Neuronal stem cell (in vitro differentiated cells): ENCODE data around the gene ASAH2B.
A peak's percentile ranks its signal among the peaks of the same experiment; 100 is the strongest.

ENCODE experiments used
- DNase-seq: peaks from one replicate; pipeline ENCODE4 v3.0.0-alpha.2; 2013; ENCODE audit warnings: low spot score
- H2AFZ ChIP-seq: one replicate; pipeline ENCODE4 v1.6.1; 2013; ENCODE audit warnings: mild to moderate bottlenecking, low read length, inconsistent platforms
- H2AK5ac ChIP-seq: 2 replicates; pipeline ENCODE4 v1.6.1; 2013; ENCODE audit warnings: low read depth, mild to moderate bottlenecking, inconsistent platforms, low read length, moderate library complexity, mixed read lengths
- H2BK120ac ChIP-seq: 2 replicates; pipeline ENCODE4 v1.6.1; 2013; ENCODE audit warnings: low read depth, mild to moderate bottlenecking, inconsistent platforms, low read length, moderate library complexity, mixed read lengths
- H2BK12ac ChIP-seq: one replicate; pipeline ENCODE4 v1.6.1; 2013; ENCODE audit warnings: low read length, inconsistent platforms
- H2BK15ac ChIP-seq: 2 replicates; pipeline ENCODE4 v1.6.1; 2013; ENCODE audit warnings: mild to moderate bottlenecking, low read length, inconsistent platforms, mixed read lengths
- H2BK5ac ChIP-seq: one replicate; pipeline ENCODE4 v1.6.1; 2013; ENCODE audit warnings: inconsistent platforms, mild to moderate bottlenecking, low read length, moderate library complexity
- H3K14ac ChIP-seq: one replicate; pipeline ENCODE4 v1.6.1; 2013; ENCODE audit warnings: low read length, inconsistent platforms
- H3K18ac ChIP-seq: 2 replicates; pipeline ENCODE4 v1.6.1; 2013; ENCODE audit warnings: low read length, inconsistent platforms
- H3K23ac ChIP-seq: 2 replicates; pipeline ENCODE4 v1.6.1; 2013; ENCODE audit warnings: low read depth, mild to moderate bottlenecking, mixed read lengths, low read length, inconsistent platforms; ENCODE audit not compliant: poor library complexity
- H3K27ac ChIP-seq: replicated peaks from 3 replicates; pipeline ENCODE4 v1.5.1; 2013; ENCODE audit warnings: low read length, inconsistent platforms
- H3K27me3 ChIP-seq, 3 experiments: 2 replicates each; pipeline ENCODE4 v1.6.1; 2013; ENCODE audit warnings: low read length in 3 of 3, mild to moderate bottlenecking in 2 of 3, inconsistent platforms in 1 of 3, low read depth in 1 of 3, mixed read lengths in 1 of 3, moderate library complexity in 1 of 3; ENCODE audit not compliant: control insufficient read depth in 3 of 3, insufficient read depth in 3 of 3
- H3K36me3 ChIP-seq, 2 donors: replicated peaks in 1 of 2; 2 replicates each; pipeline ENCODE4 v1.6.1; 2013; ENCODE audit warnings: low read length in 2 of 2; ENCODE audit not compliant: control insufficient read depth in 2 of 2, insufficient read depth in 2 of 2
- H3K4ac ChIP-seq: 2 replicates; pipeline ENCODE4 v1.6.1; 2013; ENCODE audit warnings: inconsistent platforms, mild to moderate bottlenecking, low read length, moderate library complexity
- H3K4me1 ChIP-seq, 2 donors: 1 replicate in 1 of 2; 2 replicates in 1 of 2; pipeline ENCODE4 v1.6.1; 2013; ENCODE audit warnings: low read length in 2 of 2, low read depth in 1 of 2; ENCODE audit not compliant: control insufficient read depth in 2 of 2, insufficient read depth in 1 of 2
- H3K4me2 ChIP-seq: one replicate; pipeline ENCODE4 v1.6.1; 2013; ENCODE audit warnings: mild to moderate bottlenecking, low read length, inconsistent platforms; ENCODE audit not compliant: insufficient read depth, poor library complexity, severe bottlenecking
- H3K4me3 ChIP-seq, 2 donors: 2 replicates each; pipeline ENCODE4 v1.5.1; 2013; ENCODE audit warnings: low read length in 2 of 2, mild to moderate bottlenecking in 2 of 2, inconsistent platforms in 1 of 2, moderate library complexity in 1 of 2
- H3K79me1 ChIP-seq: one replicate; pipeline ENCODE4 v1.6.1; 2013; ENCODE audit warnings: low read depth, mild to moderate bottlenecking, inconsistent platforms, low read length, moderate library complexity
- H3K9ac ChIP-seq: one replicate; pipeline ENCODE4 v1.6.1; 2013; ENCODE audit warnings: mild to moderate bottlenecking, low read depth, low read length, inconsistent platforms; ENCODE audit not compliant: poor library complexity
- H3K9me3 ChIP-seq, 2 donors: replicated peaks in 1 of 2; 2 replicates each; pipeline versions ENCODE3 to v1.6.1; 2013; ENCODE audit warnings: low read length in 2 of 2, mild to moderate bottlenecking in 2 of 2, inconsistent platforms in 1 of 2, low read depth in 1 of 2, mixed read lengths in 1 of 2, moderate library complexity in 1 of 2; ENCODE audit not compliant: control insufficient read depth in 2 of 2, insufficient read depth in 1 of 2
- H4K8ac ChIP-seq: one replicate; pipeline ENCODE4 v1.6.1; 2013; ENCODE audit warnings: low read depth, mild to moderate bottlenecking, inconsistent platforms, low read length, moderate library complexity
- H4K91ac ChIP-seq: one replicate; pipeline ENCODE4 v1.6.1; 2013; ENCODE audit warnings: low read length, low read depth, mild to moderate bottlenecking, inconsistent platforms; ENCODE audit not compliant: poor library complexity
- WGBS, 2 donors: extraction: QIAGEN DNeasy Blood & Tissue Kit; methylation state at CpG; one replicate each; pipeline ENCODE4 v1.1.7; 2013; ENCODE audit warnings: missing lambda C conversion rate in 2 of 2, mixed read lengths in 1 of 2; ENCODE audit not compliant: insufficient read length in 2 of 2, insufficient replicate concordance in 1 of 2; ENCODE audit errors: extremely low coverage in 2 of 2; 5-methylcytosine and 5-hydroxymethylcytosine counted together

ASAH2B gene

DNA sequence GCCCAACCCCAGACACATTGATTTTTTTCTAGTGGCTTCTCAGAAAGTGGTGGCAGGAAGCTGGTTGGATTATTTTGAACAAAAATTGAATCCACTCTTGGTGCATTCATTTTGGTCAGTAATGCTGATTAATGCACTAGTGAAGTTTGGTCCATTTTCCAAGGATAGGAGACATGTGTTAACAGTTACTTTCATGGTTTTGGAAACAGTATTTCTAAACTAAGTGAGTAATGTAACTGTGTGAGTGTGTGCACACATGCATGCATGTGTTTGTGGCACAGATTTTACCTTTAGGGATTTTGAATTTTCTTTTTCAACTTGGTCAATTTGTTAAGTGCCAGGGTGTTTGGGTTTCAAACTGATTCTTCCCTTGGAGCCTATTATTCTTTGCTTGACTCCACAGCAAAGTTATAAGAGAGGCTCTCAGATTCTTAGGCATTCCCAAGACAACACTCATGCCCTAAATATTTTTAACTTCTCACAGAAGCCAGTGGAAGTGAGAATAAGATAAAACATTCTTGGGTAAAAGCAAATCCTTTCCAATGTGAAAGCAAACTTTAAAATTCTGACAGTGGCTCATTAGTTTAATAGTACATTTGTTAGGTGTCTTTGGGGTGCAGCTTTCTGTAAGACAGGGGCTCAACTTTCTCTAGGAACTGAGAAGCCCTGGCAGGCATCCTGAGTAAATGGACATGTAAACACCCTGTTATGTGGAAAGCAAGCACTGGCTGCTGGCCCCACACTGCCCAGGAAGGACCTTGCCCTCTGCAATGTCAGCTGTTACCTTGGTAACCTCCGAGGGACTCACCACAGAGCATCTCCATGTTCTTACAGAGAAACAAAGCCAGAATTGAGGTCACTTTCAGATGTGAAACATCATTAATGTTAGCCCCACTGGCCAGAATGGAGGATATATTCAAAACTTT is 68.4 kb downstream of the ASAH2B start:
- no peaks in the 10 kb centered on the region for H3K27me3 ChIP-seq
- no peak overlapping the region for H3K4me3 ChIP-seq
- no peaks in the 10 kb centered on the region for H3K36me3 ChIP-seq
- no peak overlapping the region for H3K14ac ChIP-seq
- no peak overlapping the region for H3K27ac ChIP-seq
- H2AFZ ChIP-seq: peak overlapping the region; percentile 72
- H2BK15ac ChIP-seq: no peak overlapping the region
- peaks cover 9 to 11% of the 10 kb centered on the region in 2 donors for H3K4me1 ChIP-seq
- H2AK5ac ChIP-seq: no peak overlapping the region
- WGBS, 2 donors: no CpG with 5 or more reads among the region's 1 CpG
- no peak overlapping the region for H3K9ac ChIP-seq
- no peak overlapping the region for H3K4ac ChIP-seq
- H4K8ac ChIP-seq: no peak overlapping the region
- H3K18ac ChIP-seq: no peak overlapping the region
- DNase-seq: no peak
- H2BK5ac ChIP-seq: no peak overlapping the region
- no peak overlapping the region for H2BK120ac ChIP-seq
- no peaks in the 10 kb centered on the region for H3K79me1 ChIP-seq
- H3K9me3 ChIP-seq: no peaks in the 10 kb centered on the region
- H4K91ac ChIP-seq: no peak overlapping the region
- H3K23ac ChIP-seq: no peak overlapping the region
- H2BK12ac ChIP-seq: no peak overlapping the region
- no peak overlapping the region for H3K4me2 ChIP-seq
